ENCODE data around the gene PDXK. TPM values are rescaled to one million over a fixed set of nuclear protein-coding genes. Genes with fewer than 3 reads are reported as not detected.

PDXK gene
- total and polyA plus RNA-seq, 2 of the 8 experiments (the other 6 are each of a cell fraction or from before 2014, with no cell fraction given), result 78.0 to 112 TPM

GRCh38 chr21:43755820-43756594, 37.1 kb downstream of the PDXK start (continued):
- no peak for TF ChIP-seq SAP30 (IDR thresholded peaks at IDR 0.05; ENCODE audit: insufficient read depth, insufficient replicate concordance, low read length)
- TF ChIP-seq USF2 (IDR thresholded peaks at IDR 0.05; ENCODE audit: low read length), result no peak
- no peak for TF ChIP-seq ZNF274 (IDR thresholded peaks at IDR 0.05; ENCODE audit: borderline replicate concordance, extremely low read depth, low read length)
- TF ChIP-seq ASH2L (IDR thresholded peaks at IDR 0.05; ENCODE audit: low read length), result no peak

Measured in H1 (cell line).